Bone marrow (tissue), 2 donors: ENCODE data around the gene ZNF622.

Experiments
- DNase-seq, 2 donors: peaks; one replicate each; lab custom pipeline; 2025; lab: John Stamatoyannopoulos, UW

ZNF622 gene

DNA sequence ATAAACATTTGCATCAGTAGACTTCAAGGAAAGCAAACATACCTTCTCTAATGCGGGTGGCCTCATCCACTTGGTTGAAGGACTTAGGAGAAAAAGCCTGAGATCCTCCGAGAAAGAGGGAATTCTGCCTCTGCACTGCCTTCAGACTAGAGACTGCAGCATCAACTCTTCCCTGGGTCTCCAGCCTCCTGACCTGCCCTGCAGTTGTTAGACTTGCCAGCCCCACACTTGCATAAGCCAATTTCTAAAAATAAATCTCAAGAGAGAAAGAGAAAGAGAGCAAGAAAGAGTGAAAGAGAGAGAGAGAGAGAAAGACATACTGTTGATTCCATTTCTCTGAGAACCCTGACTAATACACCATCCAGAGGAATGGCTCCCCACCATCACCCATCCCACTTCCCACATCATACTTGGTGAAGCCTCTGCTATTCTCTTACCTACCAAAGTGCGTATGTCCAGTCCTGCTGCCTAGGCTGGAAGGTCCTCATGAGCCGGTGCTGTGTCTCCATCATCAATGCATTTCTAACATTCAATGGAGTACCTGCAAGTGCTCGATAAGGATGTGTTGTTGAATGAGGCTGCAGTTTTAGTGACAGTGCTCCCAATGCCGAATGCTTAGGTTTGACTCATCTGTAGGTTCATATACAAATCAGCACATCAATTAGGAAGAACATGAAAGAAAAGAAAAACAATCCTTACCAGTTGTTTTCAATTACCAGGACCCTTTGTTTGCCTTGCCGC is 35.1 kb downstream of the ZNF622 start:
- DNase-seq = no peak

GRCh38 chr5:16428359-16428758 is 37.2 kb downstream of the ZNF622 start:
- no peak for DNase-seq

DNA sequence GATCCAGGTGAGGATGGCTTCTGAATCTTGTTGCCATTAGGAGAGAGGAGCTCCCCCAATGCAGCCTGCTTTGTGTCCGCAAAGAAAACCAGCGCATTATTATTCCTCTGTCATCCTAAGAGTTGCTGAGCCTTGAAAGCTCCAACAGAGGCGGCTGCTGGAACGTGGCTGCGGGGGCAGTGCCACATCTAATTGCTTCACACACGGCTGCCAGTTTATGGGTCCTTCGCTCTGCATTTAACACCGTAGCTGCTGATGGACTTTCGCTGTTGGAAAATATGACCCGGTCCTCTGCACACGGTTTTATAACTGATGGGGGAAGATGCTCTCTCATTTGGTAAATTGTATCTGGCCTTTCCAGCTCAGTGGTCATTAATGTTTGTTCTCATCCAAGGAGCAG is 38.0 kb downstream of the ZNF622 start:
- no peak for DNase-seq

- DNase-seq = no peak
Observed at GRCh38 chr5:16418471-16418922, 47.1 kb downstream of the ZNF622 start.

DNA sequence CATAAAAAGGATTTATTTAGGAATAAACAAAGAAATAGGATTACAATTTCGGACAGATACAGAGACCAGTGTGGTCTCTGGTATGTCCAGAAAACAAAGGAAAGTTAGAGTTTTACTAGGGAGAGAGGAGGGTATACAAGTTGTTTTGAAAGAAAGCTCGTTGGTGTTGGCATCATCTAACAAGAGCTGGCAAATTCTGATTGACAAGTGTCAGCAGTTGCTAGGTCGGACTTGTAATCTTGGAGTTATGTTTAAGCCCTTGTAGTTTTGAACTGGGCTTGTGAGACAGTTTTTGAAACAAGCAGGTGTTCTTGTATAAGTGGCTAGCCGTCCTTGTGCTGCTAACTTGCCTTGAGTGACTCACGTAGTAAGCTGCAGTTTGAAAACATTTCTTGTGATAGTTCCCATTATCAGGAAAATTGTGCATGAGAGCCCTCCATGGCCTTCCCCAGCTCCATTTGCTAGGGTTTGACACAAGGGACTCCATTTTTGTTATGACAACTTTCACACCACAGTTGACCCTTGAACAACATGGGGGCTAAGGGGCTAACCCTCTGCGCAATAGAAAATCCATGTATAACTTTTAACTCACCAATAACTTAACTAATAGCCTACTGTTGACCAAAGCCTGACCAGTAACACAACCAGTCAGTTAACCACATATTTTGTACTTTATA is 48.1 kb downstream of the ZNF622 start:
- no peak for DNase-seq

DNA sequence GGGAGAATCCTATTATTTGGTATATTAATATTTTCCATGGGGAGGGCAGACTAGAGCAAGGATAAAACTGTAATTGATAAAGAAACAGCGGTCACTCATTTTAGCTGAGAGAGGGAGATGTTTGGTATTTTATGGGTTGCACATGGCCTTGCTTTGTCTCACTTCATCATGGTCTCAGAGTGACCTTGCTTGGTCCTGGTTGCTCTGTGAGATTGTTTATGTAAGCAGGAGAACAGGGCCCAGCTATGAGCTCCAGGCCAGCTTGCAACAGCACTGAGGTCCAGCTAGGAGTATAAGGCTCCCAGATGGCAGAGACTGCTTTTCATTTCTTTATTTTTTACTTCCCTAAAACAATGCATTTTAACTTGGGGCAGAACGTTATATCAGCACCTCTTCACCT is 50.7 kb downstream of the ZNF622 start:
- no peak for DNase-seq

- no peak for DNase-seq
Observed at GRCh38 chr5:16413166-16413860, 52.3 kb downstream of the ZNF622 start.

DNA sequence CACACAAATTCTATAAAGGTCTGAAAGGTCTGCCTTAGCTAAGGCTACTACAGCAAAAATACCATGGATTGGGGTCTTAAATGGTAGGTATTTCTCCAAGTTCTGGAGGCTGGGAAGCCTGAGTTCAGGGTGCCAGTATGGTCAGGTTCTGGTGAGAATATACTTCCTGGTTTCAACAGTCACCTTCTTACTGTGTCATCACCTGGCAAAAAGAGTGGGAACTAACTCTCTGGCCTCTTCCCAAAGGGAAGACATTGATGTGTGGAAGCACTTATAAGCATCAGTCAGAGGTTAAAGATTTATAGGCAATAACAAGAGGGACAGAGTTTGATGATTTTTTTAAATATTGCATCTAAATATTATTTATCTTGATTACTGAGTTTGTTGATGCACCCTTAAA is 53.0 kb downstream of the ZNF622 start:
- no peak for DNase-seq

- DNase-seq = no peak
Observed at GRCh38 chr5:16411741-16412455, 53.7 kb downstream of the ZNF622 start.

DNA sequence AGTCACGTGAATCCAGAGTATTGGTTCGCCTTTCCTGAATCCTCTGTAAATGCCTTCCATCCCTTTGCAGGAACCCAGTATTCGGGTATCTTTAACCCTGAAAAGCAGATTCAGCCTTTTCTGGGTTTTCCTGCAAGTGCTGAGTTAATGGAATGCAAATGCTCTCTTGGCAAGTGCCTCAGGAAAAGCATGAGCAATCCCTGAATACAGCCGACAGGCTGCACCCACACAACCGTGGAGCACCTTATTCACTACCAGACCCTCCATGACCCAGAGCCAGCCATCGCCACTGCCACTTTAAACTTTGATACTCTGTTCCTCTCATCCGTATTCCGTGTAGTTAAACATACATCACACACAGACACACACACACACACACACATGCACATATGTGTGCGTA is 54.4 kb downstream of the ZNF622 start:
- no peak for DNase-seq

- no peak for DNase-seq
Observed at GRCh38 chr5:16410338-16410737, 55.3 kb downstream of the ZNF622 start.

- no peak for DNase-seq
Observed at GRCh38 chr5:16406630-16407029, 59.0 kb downstream of the ZNF622 start.

DNA sequence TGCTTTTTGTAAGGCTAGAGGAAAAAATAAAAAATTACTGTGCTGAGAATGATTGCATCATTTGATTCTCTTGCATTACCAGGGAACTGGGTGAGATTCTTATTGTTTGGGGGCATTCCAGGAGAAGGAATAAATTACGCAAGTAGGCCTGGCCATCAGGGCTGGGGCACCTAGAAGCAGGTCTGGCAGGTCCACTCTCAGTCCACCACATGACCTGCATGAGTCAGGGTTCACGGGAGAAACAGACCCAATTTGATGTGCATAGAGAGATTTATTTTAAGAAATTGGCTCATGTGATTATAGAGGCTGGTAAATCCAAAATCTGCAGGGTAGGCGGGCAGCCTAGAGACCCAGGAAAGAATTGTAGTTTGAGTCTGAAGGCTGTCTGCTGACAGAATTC is 59.6 kb downstream of the ZNF622 start:
- DNase-seq = no peak
